HEK293T (cell line): ENCODE measurements around the gene SP8.

ENCODE experiments used
- CTCF ChIA-PET: fragments of 350-600 bp; formaldehyde crosslinking; extraction: SDS; loops from one replicate; lab custom pipeline; 2021; ENCODE audit warnings: antibody characterized with exemption, inconsistent platforms; lab: Yijun Ruan, JAX
- POLR2A ChIA-PET: fragments of 350-600 bp; formaldehyde crosslinking; extraction: SDS; loops from one replicate; lab custom pipeline; 2020; ENCODE audit warnings: antibody characterized with exemption, inconsistent platforms; lab: Yijun Ruan, JAX
- DNase-seq: peaks from one replicate; pipeline ENCODE4 v3.0.0; 2012; ENCODE audit warnings: mixed read lengths; ENCODE audit errors: extremely low spot score
- ARNT ChIP-seq: fragments of 450-650 bp; IDR thresholded peaks from 2 replicates; pipeline ENCODE4 v1.6.1; 2017; ENCODE audit warnings: mild to moderate bottlenecking
- BHLHE40 ChIP-seq: fragments of 450-650 bp; IDR thresholded peaks from 2 replicates; pipeline ENCODE4 v1.6.1; 2016; ENCODE audit warnings: mild to moderate bottlenecking, moderate library complexity, borderline replicate concordance
- CTBP1 ChIP-seq: fragments of 450-650 bp; IDR thresholded peaks from 2 replicates; pipeline ENCODE4 v1.6.1; 2016; ENCODE audit warnings: borderline replicate concordance
- ELF4 ChIP-seq: fragments of 450-650 bp; IDR thresholded peaks from 2 replicates; pipeline ENCODE4 v1.6.1; 2017; ENCODE audit warnings: antibody characterized with exemption
- FOXA1 ChIP-seq: fragments of 450-650 bp; IDR thresholded peaks from 2 replicates; pipeline ENCODE4 v1.6.1; 2016; ENCODE audit warnings: mild to moderate bottlenecking
- FOXK2 ChIP-seq: fragments of 450-650 bp; IDR thresholded peaks from 2 replicates; pipeline ENCODE4 v1.6.1; 2016; ENCODE audit warnings: mild to moderate bottlenecking
- FOXM1 ChIP-seq: fragments of 450-650 bp; IDR thresholded peaks from 2 replicates; pipeline ENCODE4 v1.6.1; 2017; ENCODE audit warnings: mild to moderate bottlenecking, borderline replicate concordance
- HDGF ChIP-seq: fragments of 450-650 bp; IDR thresholded peaks from 2 replicates; pipeline ENCODE4 v1.6.1; 2017; ENCODE audit warnings: antibody characterized with exemption, borderline replicate concordance
- L3MBTL2 ChIP-seq: fragments of 450-650 bp; conservative IDR thresholded peaks from 2 replicates; pipeline ENCODE4 v1.6.1; 2016; ENCODE audit warnings: mild to moderate bottlenecking
- LEF1 ChIP-seq: fragments of 450-650 bp; IDR thresholded peaks from 2 replicates; pipeline ENCODE4 v1.6.1; 2017; ENCODE audit warnings: mild to moderate bottlenecking, borderline replicate concordance
- NFRKB ChIP-seq: fragments of 450-650 bp; IDR thresholded peaks from 2 replicates; pipeline ENCODE4 v1.6.1; 2016; ENCODE audit warnings: mild to moderate bottlenecking, moderate library complexity
- SP1 ChIP-seq: fragments of 450-650 bp; IDR thresholded peaks from 2 replicates; pipeline ENCODE4 v1.6.1; 2017
- SUZ12 ChIP-seq: fragments of 450-650 bp; IDR thresholded peaks from 2 replicates; pipeline ENCODE4 v1.6.1; 2016; ENCODE audit warnings: mild to moderate bottlenecking
- TARDBP ChIP-seq: fragments of 450-650 bp; IDR thresholded peaks from 2 replicates; pipeline ENCODE4 v1.6.1; 2016
- ZNF384 ChIP-seq: fragments of 450-650 bp; IDR thresholded peaks from 2 replicates; pipeline ENCODE4 v1.6.1; 2016
- TF ChIP-seq, protein P1 (sequence below): fragments of 450-650 bp; IDR thresholded peaks from 2 replicates; pipeline ENCODE4 v1.6.1; 2016

SP8 gene

DNA sequence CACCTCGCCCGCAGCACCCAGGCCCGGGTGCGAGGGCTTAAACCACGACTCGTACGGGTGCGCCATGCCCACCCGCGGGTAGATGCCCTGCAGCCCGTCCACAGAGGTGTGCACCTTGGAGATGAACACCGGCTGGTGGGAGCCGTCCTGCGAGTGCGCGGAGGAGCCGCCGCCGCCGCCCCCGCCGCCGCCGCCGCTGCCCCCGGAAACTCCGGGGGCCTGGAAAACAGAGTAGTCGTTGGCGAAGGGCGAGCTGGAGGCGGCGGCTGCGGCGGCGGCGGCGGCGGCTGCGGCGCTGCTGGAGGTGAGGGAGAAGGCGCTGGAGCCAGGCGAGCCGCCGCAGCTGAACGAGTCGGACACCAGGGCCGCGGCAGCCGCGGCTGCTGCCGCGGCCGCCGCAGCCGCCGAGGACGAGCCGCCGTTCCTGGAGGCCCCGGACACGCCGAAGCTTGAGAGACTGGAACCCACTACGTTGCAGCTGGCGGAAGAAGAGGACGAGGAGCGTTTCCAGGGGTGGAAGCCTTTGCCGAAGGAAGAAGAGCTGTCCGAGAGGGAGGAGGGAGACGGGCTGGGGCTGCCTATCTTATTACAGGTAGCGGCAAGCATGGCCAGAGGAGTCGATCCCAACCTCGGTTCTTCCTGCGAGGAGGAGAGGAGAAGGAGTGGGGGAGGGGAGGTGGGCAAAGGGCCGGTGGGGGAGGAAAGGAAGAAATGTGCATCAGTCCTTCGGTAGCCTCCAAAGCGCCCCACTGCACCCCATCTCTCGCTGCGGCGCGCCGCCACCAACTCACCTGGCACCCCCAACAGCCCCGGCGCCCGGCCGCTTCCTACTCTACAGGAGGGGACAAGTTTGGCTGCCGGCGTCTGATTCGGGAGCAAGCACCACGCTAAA lies 1.3 kb downstream of the SP8 start:
- CTCF ChIA-PET: interaction anchor here (0.6 to 1.2 kb wide), 2 partner anchors 10 to 468 kb away, joined by 3 to 5 read pairs; no protein-coding TSS in a partner anchor
- TF ChIP-seq CTBP1: no peak
- no peak for TF ChIP-seq BHLHE40
- no peak for TF ChIP-seq FOXM1
- TF ChIP-seq FOXA1: no peak
- TF ChIP-seq ELF4: no peak
- TF ChIP-seq SP1: no peak
- TF ChIP-seq ARNT: no peak
- TF ChIP-seq NFRKB: no peak
- TF ChIP-seq TARDBP: no peak
- no peak for TF ChIP-seq SUZ12
- TF ChIP-seq ZNF384: no peak
- no peak for TF ChIP-seq HDGF
- TF ChIP-seq LEF1: no peak
- TF ChIP-seq L3MBTL2: no peak
- DNase-seq: peak; percentile 42
- POLR2A ChIA-PET: no interaction called here

DNA sequence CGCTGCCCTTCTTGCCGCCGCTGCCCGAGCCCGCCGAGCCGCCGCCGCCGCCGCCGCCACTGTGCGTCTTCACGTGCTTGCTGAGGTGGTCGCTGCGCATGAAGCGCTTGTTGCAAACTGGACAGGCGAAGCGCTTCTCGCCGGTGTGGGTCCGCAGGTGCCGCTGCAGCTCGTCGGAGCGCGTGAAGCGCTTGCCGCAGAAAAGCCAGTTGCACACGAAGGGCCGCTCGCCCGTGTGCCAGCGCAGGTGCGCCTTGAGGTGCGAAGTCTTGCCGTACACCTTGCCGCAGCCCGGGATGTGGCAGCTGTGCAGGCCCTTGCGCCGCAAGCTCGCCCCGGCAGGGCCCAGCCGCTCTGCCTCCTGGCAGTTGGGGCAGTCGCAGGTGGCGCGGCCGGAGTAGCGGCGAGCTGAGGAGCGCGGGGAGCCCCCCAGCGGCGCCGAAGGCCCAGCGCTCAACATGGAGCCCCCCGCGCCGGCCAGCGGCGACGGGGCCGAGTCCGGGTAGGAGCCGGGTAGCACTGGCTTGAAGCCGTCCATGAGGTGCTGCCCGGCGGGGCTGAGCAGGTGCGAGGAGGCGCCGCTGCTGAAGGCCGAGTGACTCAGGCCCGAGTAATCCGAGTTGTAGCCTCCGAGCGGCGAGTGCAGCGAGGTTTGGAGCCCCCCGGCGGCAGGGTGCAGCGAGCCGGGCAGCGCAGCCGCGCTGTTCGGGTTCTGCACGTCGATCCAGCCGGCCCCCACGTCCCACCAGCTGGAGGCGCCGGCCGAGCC lies 2.1 kb downstream of the SP8 start:
- DNase-seq: peak; percentile 65
- ChIA-PET POLR2A (no interaction called here), CTCF (interaction anchor here (1.2 kb wide), 1 partner anchor 469 kb away, joined by 5 read pairs; no protein-coding TSS in a partner anchor)
- TF ChIP-seq ELF4 (no peak), ARNT (no peak), LEF1 (no peak), SUZ12 (no peak), FOXA1 (no peak), SP1 (no peak), BHLHE40 (no peak), TARDBP (no peak), FOXK2 (no peak), ZNF384 (no peak)

DNA sequence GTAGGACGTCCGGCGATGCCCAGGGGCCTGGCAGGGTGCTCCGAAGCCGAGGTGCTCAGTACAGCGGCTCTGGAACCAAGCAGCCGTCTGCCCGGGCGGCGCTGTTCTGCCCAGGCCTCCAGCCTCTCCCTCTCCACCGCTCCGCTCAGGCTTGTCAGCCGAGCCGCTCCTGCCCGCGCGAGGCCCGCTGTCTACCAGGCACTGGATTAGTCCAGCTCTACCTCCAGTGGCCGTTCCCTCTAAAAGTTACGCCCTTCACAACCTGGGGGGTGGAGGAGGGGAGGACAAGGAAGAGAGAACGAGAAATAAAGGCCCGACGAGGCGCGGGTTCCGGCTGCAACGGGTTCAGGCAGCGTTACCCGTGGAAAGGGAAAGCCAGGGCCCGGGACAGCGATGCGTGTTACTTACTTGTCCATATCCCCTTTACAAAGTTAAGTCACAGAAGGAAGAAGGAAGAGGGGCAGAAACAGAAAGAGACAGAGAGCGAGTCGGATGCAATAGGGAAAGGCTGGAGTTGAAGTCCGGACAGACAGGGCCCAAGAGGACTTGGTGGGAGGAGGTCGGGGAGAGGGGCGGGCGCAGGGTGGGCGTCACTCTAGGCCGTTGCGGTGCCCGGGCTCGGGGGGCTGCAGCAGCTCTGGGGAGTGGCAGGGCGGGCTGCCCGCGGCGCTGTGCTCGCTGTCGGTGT lies 2.8 kb downstream of the SP8 start:
- POLR2A ChIA-PET: no interaction called here
- no peak for DNase-seq
- TF ChIP-seq ZNF384 (no peak), HDGF (no peak), LEF1 (no peak), ELF4 (no peak), TARDBP (no peak), BHLHE40 (no peak)
- CTCF ChIA-PET: no interaction called here

DNA sequence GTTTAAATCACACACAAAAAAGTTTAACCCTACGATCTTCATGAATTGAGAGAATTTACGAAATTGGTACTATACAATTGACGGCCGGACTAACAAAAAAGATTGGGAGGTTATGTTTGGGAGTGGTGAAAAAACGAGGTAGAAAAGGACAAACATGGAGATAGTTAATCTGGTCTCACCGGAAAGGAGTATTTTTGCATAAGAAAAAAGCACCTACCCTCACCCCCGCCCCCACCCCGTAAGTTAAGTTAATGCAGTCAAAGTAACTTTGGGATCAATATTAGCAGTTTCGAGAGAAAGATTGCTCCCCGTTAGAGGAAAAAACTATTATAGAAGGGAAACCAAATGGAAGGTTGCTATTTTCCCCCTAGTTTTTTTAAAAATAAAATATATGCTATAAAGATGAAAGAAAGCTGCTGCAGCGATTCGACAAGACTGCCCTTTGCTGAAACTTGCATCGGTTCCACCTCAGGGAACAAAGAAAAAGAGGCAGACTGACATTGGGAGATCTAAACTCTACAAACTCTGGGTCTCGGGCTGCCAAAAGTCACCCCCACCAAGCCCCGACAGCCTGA lies 3.5 kb downstream of the SP8 start:
- POLR2A ChIA-PET: no interaction called here
- no peak for TF ChIP-seq SUZ12
- TF ChIP-seq TARDBP: no peak
- TF ChIP-seq NFRKB: no peak
- TF ChIP-seq ZNF384: no peak
- TF ChIP-seq, protein P1, sequence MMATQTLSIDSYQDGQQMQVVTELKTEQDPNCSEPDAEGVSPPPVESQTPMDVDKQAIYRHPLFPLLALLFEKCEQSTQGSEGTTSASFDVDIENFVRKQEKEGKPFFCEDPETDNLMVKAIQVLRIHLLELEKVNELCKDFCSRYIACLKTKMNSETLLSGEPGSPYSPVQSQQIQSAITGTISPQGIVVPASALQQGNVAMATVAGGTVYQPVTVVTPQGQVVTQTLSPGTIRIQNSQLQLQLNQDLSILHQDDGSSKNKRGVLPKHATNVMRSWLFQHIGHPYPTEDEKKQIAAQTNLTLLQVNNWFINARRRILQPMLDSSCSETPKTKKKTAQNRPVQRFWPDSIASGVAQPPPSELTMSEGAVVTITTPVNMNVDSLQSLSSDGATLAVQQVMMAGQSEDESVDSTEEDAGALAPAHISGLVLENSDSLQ: no peak
- TF ChIP-seq HDGF: no peak
- no peak for TF ChIP-seq FOXK2
- no peak for TF ChIP-seq ARNT
- TF ChIP-seq FOXA1: no peak
- TF ChIP-seq SP1: no peak
- TF ChIP-seq CTBP1: no peak
- no peak for TF ChIP-seq BHLHE40
- no peak for TF ChIP-seq L3MBTL2
- TF ChIP-seq ELF4: no peak
- TF ChIP-seq FOXM1: no peak
- TF ChIP-seq LEF1: no peak

DNA sequence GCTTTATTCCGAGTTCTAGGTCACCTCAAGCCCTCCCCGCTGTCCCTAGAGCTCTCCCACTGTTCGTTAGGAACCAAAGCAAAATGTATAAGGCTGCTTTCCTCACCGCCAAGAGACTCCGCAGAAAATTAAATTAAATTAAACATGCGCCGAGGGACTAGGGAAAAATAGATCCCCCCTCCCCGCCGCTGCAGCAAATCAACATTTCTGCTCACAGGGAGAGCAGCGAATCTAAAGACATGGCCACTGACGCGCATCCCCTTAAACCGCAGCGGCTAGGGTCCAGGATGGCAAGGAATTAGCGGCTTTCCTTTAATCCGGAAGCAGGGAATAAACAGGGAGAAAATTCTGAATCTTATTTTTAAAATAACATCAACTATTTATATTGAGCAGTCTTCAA lies 7.6 kb downstream of the SP8 start:
- POLR2A ChIA-PET: no interaction called here
- no peak for DNase-seq
- CTCF ChIA-PET: interaction anchor here (1.0 to 1.2 kb wide), 2 partner anchors 475 to 476 kb away, joined by 4 to 5 read pairs; no protein-coding TSS in a partner anchor
- TF ChIP-seq ZNF384: no peak
- TF ChIP-seq FOXM1: no peak
- TF ChIP-seq, protein P1: no peak
- TF ChIP-seq BHLHE40: no peak

More for the DNA sequence above, 3.5 kb downstream of the SP8 start:
- CTCF ChIA-PET: no interaction called here
- no peak for DNase-seq
